Limb (tissue), 2 donors: ENCODE measurements around the gene SLC47A2.
"Not testable (repeated sequence)": the region's sequence is repeated elsewhere in the genome, so short reads cannot be mapped to it uniquely, and the experiment has no call there.

Source experiments
- DNase-seq, 2 donors: peaks; one replicate each; pipeline ENCODE4 v3.0.0-alpha.2; 2016; ENCODE audit errors: extremely low spot score in 2 of 2

SLC47A2 gene

DNA sequence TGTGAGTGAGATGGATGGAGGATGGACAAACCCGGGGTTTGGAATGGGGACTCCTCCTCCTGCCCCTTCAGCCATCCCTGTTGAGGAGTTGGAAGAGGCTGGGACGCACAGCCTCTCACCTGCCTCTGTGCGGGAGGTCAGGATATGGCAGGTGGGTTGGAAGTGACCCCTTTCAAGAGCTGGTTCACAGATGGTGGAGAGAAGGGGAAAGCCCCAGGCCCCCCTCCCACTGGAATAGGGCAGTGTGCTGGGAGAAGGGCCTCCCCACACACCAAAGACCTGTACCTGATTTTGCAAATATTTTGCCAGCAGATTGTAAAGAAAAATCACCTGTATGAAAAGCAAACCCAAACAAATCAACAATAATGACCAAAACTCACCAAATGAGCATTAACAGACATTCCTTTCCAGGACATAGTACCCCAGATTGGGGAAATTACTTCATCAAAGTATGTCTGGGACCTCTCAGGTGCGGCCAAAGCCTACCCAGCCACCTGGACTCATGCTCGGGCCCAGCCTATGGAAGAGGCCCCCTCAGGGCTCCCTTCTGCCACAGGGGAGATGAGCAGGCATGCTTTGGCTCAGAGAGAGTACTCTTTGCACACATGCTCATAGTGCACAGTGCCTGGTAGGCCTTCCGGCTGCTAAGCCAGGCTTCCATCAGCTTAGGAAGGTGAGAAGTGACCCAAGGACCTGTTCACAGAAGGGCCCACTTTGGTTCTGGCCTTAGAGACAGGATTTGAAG, 7.8 kb downstream of the SLC47A2 start:
- DNase-seq, result no peak

DNA sequence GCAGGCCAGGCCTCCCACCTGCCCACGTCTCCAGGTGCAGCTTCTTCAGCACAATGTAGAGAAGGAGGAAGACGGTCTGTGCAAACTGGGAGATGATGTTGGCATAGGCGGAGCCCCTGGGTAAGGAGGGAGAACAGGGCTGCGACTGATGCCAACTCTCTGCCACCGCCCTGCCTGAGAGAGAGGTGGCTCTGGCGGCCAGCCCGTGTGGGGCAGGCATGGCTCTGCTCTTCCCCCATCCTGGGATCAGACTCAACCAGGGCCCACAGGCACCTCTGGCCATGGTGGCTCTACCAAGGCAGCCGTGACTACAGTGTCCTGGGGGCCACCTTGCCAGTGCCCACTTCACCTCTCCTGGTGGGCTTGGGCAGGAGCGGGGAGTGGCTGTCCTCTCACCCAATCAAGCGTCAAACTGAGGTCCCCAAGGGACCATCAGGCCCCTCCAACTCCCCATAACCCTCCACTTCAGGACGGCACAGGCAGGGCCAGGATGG, 8.6 kb downstream of the SLC47A2 start:
- no peak for DNase-seq

- DNase-seq, result no peak
Measured at GRCh38 chr17:19706791-19707727, 9.3 kb downstream of the SLC47A2 start.

- no peak for DNase-seq
Measured at GRCh38 chr17:19705771-19706770, 10.3 kb downstream of the SLC47A2 start.

DNA sequence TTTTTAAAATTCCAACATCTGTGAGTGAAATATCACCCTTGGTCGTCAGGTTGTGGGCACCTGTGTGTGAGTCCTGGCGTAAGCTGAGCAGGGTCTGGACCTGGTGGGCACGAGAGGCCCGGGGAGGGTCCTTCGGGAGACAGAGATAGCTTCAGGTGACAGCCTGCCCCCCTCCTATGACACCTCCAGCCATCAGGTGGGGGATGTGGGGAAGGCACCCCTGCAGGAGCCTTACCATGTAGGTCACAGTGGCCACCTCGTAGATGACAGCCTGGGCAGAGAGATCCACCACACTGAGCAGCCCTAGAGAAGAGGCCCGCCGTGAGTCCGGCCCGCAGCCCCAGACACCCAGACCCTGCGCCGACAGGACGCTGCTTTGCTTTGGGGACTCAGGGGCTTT, 11.2 kb downstream of the SLC47A2 start:
- DNase-seq, result no peak

DNA sequence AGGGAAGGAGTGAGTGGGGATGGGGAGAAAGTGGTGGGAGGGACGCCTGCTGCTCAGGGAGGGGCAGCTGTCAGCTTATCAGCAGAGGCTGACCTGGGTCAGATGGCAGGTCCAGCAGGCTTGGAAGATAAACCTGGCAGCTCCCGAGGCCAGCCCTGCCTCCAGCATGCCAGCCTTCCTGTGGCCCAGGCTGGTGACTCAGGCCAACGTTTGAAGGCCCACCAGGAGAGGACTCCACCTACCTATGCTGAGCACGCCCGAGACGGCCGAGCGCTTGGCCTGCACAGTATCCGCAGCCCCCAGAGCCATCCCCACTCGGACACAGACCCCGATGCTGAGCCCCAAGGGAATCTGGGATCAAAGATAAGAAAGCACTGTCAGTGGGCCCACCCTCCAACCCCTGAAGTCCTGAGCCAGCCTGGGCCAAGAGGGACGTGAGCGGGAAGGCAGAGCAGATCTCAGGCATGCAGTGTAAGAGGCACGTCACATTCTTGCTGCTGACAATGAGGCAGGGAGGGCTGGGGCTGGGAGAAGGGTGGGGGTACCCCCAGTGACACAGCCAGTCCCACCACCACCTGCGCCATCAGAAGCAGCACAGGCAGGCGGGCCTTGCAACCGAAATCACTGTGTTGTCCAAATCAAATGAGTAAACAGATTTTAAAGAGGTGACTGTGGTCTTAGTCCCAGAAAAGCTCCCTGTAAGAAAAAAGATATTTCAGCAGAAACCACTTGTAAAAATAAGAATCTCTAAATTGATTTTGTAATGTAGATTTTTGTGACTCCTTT, 12.4 kb downstream of the SLC47A2 start:
- no peak for DNase-seq

DNA sequence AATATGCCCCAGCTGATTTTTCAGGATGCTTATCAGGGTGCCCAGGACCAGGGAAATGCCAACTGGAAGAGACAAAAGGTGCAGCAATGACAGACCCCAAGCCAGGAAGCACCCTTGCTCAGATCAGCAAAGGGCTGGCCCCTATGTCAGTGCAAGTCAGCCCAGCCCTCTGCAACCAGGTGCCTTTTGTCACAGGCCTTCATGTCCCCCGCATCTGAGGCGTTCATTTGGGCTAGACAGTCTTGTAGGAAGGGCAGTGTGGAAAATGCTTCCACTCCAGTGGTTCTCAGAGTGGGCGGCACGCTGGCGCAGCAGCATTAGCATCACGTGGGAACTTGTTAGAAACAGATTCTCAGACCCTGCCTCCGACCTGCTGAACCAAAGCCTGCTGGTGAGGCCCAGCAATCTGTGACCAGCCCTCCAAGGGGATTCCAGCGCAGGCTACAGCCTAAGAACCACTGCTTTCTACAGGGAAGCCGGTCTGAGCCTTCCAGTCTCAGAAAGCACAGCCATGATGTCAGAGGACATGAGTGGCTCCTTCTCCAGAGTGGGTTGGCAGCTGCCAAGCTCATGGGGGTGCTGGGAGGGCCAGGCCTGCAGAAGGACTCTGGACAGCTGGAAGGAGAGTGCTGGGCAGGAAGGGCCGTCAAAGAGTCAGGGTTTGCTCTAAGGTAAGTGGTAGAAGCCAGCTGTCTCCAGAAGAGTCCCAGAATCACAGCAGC, 13.1 kb downstream of the SLC47A2 start:
- no peak for DNase-seq

- DNase-seq, result no peak
Measured at GRCh38 chr17:19702217-19702641, 14.2 kb downstream of the SLC47A2 start.

DNA sequence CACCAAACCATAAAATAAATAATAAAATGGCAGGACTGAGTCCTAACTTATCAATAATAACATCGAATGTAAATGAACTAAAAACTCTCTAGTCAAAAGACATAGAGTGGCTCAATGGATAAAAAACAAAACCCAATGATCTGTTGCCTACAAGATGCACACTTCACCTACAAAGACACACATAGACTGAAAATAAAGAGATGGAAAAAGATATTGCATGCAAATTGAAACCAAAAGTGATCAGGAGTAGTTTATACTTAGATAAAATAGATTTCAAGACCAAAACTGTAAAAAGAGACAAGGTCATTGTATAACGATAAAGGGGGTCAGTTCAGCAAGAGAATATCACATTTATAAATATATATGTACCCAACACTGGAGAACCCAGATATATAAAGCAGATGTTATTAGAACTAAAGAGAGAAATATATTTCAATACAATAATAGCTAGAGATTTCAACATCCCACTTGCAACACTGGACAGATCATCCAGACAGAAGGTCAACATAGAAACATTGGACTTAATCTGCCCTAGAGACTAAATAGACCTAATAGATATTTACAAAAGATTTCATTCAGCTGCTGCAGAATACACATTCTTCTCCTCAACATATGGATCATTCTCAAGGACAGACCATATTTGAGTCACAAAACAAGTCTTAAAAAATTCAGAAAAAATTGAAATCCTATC, 29.8 kb downstream of the SLC47A2 start:
- no peak for DNase-seq

DNA sequence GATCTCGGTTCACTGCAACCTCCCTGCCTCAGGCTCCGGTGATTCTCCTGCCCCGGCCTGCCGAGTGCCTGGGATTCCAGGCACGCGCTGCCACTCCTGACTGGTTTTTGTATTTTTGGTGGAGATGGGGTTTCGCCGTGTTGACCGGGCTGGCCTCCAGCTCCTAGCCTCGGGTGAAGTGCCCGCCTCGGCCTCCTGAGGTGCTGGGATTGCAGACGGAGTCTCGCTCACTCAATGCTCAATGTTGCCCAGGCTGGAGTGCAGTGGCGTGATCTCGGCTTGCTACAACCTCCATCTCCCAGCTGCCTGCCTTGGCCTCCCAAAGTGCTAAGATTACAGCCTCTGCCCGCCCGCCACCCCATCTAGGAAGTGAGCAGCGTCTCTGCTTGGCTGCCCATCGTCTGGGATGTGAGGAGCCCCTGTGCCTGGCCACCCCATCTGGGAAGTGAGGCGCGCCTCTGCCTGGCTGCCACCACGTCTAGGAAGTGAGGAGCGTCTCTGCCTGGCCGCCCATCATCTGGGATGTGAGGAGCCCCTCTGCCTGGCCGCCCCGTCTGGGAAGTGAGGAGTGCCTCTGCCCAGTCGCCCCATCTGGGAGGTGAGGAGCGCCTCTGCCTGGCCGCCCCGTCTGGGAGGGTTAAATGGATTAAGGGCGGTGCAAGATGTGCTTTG, 31.3 kb downstream of the SLC47A2 start:
- DNase-seq, result not testable (repeated sequence)

DNA sequence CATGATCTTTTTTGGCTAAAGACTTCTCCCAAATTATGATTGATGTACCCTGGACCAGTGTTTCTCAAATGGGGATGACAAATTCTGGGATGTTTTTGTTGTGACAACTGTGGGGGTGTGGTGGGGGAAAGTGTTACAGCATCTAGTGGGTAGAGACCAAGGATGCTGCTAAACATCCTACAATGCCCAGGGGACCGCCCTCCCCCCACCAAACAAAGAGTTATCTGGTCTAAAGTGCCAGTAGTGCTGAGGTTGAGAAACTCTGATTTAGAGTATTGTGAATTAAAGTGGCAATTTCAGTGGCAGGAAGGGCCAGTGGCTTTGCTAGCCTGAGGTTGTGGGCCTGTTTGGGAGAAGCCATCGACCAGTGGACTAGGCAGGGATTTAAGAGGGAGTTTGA, 33.3 kb downstream of the SLC47A2 start:
- DNase-seq, result no peak

DNA sequence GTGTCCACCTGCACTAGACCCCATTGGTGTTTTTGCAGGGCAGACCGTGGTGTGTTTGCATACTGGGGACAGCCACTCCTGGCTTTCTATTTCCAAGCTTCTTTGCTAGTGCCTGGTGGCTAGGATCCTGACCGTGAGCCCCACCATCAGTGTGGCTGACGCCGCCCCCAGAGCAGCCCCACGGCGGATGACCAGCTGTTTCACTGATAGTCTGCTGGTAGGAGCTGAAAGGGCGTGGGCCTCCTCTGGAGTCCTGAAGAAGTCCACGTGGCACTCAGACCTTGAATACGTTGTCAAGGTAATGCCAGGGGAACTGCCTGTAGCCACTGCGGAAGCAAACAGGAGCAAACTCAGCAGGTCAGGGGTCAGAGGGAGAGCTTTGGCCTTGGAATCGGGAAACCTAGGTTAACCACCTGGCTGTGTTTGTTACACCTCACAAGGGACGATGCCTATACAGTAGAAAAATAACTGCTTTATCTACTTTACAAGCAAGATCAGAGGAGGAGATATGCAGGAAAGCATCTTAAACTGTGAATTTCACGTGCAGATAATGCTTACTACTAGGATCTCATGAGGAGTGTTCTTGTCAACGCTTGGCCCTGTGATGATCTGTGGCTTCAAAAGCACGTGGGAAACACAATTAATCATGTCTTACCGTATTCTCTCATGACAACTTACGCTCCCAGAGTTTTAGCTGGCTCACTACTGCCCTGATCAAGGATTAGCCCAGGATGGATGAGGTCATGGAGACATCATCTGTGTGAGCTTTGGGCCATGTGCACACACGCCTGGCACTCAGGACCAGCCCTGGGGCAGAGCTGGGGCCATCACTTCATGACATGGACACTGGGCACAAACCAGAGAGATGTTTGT, 37.6 kb downstream of the SLC47A2 start:
- DNase-seq, result no peak

- DNase-seq, result no peak
Measured at GRCh38 chr17:19677736-19678379, 38.5 kb downstream of the SLC47A2 start.

- DNase-seq, result no peak
Measured at GRCh38 chr17:19676896-19677295, 39.5 kb downstream of the SLC47A2 start.

- DNase-seq, result no peak
Measured at GRCh38 chr17:19673623-19674022, 42.8 kb downstream of the SLC47A2 start.

DNA sequence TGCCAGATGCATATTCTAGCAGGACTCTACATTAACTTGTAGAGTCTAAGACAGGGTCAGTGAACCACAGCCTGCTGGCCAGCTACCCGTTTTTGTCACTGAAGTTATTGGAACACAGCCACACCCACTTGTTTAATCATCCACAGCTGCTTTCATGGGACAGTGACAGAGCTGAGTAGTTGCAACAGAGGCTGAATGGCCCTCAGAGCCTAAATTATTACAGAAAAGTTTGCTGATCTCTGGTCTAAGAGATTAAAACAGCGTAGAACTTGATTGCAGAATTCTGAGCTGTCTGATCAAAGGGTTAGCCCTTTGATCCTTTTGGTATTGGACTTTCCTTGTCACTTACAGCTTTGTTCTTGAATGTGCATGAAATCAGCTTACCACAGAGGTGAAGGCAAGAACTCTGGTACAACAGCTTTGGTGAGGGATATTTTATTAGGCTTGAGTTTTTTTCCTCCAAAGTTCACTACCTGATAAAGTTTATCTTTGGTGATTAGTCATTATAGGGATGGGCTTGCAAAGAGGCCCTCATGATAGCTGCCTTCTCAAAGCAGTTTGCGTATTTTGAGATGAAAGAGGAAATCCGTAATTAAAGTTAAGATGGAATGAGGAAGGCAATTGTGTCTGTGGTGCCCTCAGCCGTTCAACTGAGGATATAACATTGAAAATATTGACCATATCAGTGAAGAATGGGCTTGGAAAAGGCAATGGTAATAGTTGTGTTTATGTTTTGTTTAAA, 44.2 kb downstream of the SLC47A2 start:
- no peak for DNase-seq
